Gastrocnemius medialis (tissue), 4 donors: Measurements from ENCODE around the gene PHACTR1.

Experiments
- CTCF ChIP-seq, 5 experiments: fragments of 450-650 bp in 3 of 5; fragments of 200-600 bp in 2 of 5; sonication (generic) in 2 of 5; IDR thresholded peaks in 4 of 5; conservative IDR thresholded peaks in 1 of 5; 1 replicate in 4 of 5; 2 replicates in 1 of 5; pipeline ENCODE4 v1.5.1; 2016 to 2019; ENCODE audit warnings: antibody characterized with exemption in 5 of 5, mild to moderate bottlenecking in 3 of 5, moderate library complexity in 3 of 5
- POLR2A ChIP-seq, 2 donors: fragments of 450-650 bp; IDR thresholded peaks; one replicate each; pipeline ENCODE4 v1.6.1; 2017; ENCODE audit warnings: antibody characterized with exemption in 2 of 2, mild to moderate bottlenecking in 2 of 2, moderate library complexity in 2 of 2

GRCh38 chr6:13332349-13332706 is 615.8 kb downstream of the PHACTR1 start:
- TF ChIP-seq CTCF (IDR thresholded peaks at IDR 0.05 in 4 of 5, conservative IDR thresholded peaks at IDR 0.05 in 1 of 5) (no peak), POLR2A (IDR thresholded peaks at IDR 0.05) (no peak)
